HG02970 (cell line): ENCODE data around the gene SGSM2.
A peak's percentile ranks its signal among the peaks of the same experiment; 100 is the strongest.

Experiments
- ATAC-seq: cut with Tn5 transposase; IDR thresholded peaks from one replicate; pipeline ENCODE4 v1.9.1; 2021; ENCODE audit warnings: mild to moderate bottlenecking, moderate library complexity, moderate number of reproducible peaks; ENCODE audit not compliant: unreplicated experiment, low FRiP score

The SGSM2 gene

DNA sequence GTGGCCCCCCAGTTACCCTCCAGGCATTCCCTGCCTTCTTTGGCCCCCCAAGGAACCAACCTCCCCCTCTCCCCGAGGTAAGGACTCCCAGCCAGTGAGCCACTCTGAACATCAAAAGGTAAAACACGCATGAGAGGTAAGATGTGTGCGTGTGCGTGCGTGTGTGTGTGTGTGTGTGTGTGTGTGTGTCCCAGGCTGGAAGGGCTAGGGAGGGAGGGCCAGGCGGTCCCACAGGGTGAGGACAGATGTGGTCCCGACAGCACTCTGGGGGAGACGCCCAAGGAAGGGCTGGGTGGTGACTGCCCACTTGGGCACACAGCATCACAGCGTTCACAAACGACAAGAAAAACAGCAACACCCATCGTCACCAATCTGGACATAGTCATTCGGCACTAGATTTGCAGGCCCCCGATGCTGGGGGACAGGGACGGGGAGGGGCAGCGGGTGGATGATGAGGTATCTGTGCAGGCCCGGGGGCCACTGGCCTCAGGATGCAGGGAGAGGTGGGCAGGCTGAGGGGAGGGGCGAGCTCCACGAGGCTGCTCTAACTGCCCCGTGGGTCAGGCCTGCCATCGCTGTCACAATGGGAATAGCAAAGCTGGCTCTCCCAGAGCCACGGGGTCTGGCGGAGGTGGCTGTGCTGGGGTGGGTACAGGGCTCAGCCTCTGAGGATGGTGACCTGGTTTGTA lies 47.3 kb downstream of the SGSM2 start:
- ATAC-seq = no peak

DNA sequence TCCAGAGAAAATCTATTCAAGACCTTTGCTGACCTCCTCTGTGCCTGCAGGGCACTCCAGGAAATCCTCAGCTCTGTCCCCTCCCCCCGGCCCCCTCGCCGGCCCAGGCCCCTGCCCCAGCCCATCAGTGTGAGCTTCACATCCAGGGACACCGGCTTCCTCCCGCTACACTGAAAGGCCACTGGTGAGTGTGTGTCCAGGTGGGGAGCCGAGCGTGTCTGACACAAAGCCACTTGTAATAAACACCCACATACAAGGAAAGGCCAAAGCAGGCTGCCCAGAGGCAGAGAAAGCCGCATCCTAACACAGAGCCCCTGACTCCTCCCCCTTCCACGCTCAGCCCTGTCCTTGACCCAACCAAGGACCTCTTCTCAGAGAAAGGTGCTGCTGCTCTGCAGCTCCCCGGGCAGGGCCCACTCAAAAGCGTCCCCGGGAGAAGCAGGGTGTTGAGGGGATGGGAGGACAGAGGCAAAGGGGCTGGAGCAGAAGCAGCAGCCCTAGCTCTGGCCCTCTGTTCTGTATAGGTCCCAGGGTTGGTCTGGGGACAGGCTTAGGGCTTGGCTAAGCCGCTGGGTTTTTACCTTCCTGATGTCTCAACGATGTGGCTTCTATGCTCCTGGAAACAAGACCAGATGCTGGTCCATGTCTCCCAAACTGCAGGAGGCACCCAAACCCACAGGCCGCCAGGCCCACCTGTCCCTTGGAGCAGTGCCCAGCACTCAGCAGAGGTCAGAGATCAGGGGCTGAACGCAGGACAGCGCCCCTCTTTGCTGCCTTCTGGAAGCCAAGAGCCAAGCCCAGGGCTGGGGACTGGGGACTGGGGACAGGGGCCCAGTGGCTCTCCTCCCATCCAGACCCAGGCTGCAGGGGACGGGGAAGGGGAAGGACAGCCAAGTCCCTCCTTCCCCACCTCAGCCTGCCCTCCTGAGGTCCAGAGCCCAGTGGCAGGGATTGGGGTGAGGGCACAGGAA lies 48.2 kb downstream of the SGSM2 start:
- ATAC-seq = no peak

DNA sequence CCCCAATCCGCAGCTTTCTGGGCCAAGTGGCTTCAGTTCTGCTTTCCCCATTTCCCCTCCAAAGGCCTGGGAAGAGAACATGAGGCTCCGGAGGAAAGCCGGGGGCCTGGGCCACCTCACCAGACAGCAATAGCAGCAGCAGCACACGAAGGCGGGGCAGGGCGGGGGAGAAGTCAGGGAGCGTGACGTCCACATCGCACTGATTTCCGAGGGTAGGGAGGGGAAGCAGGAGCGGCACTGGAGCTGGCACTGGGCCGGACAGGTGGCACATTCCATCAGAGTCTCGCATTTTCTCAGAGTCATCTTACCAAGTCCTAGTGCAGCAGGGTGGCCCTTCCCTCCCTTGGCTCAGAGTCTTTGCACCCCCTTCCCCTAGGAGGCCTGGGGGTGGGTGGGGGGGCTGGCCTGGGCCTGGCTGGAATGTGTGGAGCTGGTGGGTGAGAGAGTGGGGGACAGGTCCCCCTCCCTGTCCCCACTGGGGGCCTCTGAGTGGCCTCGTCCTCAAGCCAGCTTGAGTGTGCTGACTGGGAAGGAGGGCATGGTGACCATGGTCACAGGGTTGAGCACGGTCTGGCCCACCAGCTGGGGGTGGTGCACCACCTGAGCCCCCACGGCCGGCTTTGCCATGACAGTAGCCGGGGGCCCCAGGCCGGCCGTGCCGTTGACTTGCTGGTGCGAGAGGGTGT lies 49.2 kb downstream of the SGSM2 start:
- no peak for ATAC-seq

DNA sequence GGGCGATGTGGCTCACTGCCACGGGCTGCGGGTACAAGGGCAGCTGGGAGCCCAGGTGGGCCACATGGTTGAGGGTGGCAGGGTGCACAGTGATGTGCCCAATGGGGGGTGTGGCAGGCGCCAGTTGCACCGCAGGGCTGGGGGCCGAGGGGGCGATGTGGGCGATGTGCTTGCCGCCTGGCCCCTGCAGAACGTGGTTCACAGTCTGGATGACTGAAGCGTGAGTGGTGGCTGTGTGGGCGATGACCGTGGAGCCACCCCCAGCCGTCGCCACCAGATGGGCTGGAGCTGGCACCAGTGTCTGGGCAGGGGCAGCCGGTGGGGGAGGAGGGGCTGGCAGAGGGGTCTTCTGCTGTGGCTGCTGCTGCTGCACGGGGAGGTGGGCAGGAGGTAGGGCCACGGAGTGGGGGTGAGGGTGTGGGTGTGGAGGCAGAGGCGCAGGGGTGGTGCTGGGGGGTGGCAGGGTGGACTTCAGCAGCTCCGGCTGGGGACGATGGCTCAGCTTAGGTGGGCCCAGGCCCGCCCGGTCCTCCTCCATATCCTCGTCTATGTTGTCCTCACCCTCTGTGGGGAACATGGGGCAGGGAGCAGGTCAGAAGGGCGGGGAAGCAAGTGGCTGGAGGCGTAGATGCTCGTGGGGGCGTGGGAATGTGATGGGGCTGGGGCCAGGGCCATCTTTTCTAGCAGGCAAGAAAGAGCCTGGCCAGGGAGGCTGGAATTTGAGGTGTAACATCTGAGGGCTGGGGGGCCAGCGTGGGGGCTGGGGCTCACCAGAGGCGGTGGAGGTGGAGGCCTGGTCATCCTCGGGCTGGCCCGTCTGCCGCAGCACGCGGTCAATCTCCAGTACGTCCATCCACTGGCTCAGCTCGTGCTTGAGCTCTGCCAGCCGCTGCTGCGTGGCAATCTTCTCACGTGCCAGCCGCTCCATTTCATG lies 50.1 kb downstream of the SGSM2 start:
- ATAC-seq = no peak

DNA sequence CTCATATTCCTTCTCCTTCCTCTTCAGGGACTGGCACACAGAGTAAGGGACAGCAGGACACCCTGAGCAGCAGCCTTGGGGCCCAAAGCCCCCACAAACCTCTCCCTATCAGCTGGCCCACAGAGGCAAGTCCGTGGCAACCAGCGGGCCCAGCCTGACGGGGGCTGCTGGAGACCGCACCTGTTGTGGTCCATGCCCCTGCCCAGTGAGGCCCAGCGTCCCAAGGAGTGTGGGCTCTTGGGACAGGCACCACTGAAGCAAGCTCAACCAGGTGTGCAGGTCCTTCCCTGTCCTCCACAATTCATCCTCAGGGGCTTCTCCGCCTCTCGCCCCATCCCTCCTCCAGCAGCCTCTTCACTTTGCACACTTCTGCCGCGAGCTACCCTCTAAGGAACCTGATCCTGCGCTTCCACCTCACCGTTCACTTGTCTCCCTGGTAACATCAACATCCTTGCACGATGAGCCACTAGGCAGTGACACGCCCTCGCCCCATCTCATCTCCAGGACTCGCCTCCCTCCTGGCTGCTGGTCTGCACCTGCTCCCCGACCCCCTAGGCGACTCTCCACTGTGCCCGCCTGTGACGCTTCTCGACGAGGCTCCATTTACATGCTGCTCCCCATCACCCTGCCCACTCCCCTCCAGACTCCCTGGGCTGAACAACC lies 50.9 kb downstream of the SGSM2 start:
- ATAC-seq = no peak

DNA sequence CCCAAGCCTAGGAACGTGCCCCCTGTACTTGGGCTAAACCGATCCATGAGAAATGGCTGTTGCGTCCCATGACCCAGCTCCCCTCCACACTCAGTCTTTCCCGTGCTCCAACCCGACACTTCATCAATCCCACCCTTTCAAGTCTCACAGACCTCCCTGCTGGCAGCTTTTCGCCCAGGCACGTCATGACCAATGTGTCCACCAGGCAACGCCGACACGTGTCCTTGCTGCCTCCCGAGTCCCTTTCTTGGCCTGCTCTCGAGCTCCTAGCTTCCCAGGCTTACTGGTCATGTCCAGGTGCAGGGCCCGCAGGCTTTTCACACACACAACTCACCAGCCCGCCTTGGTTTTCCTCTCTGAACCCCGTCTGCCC lies 51.4 kb downstream of the SGSM2 start:
- no peak for ATAC-seq

DNA sequence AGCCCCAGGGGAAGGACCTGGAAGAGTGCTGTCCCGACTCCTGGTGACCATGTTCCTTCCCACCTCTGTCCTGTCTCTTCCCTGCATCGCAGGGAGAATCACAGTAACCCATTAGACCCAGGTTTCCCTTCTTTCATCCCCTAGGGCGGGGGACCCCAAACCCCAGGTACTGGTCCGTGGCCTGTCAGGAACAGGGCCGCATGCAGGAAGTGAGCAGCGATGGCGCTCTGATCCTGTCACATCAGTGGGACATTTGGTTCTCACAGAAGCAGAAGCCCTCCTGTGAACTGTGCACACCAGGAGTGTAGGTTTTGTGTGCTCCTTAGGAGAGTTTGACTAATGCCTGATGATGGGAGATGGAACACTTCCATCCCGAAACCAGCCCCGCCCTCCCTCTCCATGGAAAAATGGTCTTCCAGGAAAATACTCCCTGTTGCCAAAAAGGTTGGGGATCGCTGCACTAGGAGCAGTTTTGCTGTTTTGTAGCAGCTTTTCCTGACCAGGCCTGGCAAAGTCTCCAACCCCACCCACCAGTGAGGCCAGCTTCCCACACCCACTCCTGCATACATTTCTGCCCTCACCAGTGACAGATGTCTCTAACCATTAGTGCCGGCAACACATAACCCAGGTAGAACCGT lies 53.0 kb downstream of the SGSM2 start:
- ATAC-seq = no peak

DNA sequence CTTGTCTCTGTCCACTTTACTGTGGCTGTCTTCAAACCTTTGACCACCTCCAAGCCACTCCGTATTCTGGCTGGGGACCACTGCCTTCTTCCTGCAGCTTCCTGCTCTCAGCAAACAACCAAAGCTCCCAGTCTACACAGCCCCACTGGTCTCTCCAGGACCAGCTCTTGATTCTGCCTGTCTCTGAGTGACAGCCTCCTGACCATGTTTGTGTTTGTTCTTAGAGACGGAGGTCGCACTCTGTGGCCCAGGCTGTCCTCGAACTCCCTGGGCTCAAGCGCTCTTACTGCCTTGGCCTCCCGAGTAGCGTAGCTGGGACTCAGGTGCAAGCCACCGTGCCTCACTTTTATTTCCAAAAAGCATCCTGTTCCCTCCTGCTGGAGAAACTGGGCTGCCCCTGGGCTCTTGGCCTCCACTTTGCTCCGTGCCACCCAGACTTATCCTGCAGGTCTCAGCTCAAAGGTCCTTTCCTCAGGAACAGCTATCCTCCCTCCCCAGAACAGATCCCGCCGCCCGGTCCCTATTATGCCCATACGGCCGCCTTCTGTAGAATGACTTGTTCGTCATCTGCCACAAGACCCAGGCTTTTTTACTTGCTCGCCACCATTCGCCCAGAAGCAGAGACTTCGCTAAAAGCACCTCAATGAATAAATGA lies 54.4 kb downstream of the SGSM2 start:
- no peak for ATAC-seq

DNA sequence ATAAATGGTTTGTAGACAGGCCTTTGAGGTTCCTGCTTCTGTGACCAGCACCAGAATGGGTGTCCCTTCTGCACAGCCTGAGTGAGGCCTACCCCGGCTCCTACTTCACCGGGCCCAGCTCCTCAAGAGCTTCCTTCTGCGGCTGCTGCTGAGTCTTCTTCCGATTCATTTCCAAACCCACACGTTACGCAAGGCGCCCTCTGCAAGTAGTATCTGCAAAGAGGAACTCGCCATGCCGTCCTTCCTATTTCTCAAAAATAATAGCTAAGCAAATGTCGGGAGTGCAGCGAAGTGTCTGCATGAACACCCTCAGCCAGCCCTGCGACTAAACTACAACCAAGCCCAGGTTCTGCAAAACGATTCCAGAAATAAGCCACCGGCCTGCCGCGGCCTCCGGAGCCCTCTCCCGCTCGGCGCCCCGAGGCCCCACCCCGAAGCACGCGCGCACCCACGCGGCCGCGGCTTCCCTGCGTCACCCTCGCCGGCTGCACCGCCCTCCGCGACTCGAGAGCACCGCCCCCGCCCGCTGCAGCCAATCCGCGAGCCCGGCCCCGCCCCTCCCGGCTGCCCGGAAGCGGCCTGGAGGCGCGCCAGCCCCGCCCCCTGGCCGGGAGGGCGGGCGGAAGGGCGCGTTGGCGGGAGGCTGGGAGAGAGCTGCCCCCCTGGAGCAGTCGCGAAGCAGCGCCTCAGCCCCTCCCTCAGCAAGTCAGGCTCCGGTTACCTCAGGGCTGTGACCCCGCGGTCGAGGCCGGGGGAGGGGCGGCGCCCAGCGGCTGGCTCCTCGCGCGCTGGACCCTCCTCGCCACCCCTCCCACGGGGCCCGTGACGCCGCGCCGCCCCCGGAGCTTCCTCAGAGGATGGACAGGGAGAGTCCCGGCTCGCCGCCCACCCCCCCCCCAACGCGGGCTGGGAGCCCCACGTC lies 55.2 kb downstream of the SGSM2 start:
- peak; percentile 47 for ATAC-seq

DNA sequence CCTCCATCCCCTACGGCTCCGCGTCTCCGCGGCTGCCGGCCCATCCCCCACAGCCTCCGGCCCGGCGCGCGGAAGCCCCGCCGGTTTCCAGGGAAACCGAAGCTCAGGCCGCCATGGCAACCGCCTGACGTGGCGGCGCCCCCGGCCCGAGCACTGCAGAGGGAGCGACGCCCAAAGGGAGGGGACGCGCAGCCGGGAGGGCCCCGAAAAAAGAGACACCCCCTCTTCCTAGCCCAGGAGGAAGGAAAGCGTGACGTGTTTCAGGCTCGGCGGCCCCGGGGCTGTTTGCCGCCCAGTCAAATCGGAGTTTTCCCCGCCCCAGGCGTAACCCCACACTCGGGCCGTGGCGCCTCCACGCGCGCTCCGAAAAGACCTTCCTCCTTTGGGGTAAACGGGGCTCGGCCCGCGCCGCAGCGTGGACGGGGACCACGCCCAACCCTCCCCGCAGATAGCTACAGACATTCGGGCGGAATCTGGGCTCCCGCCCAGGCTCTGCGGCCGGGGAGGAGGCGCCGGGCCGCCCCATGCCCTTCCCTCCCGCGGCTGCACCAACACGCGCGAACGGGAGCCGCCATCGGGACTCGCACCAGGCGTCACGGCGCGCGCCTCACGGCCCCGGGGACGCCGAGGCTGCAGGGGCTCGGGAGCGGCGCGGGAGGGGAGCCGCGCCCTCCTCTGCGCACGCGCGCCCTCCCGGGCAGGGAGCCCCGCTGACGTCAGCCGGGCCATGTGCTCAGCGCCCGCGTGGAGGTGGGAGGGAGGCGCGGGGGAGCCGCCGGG lies 56.1 kb downstream of the SGSM2 start:
- peak; percentile 37 for ATAC-seq

DNA sequence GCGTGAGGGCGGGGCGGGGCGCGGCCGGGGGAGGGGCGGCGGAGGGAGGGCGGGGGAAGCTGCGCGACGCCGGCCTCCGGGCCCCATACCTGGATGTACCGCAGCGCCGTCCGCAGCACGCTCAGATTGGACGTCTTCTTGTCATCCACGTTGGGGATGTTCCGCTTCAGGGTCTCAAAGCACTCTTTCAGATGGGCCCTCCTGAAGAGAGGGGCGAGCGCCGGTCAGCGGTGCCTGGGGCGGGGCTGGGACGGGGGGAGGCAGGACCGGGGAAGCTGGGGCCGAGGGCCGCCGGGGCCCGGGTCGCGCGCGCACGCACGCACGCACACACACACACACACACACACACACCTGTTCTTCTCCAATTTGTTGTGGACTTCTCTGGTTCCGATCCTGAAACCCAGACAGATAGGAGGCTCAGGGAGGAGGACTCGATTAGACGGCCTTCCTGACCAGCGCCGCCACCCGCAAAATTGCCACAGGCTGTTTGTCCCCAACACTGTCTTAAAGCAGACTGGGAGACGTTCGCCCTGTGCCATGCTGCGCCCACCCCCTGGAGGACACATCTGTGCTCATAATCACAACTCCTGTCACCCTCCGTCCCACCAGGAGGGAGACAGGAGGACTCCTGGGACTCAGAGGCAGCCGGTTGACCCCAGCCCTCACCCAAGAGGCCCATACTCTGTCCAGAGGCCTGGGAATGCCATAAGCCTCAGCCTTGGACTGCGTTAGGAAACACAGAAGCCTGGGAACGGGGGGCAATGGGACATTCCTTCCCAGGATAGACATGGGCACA lies 56.9 kb downstream of the SGSM2 start:
- ATAC-seq = peak; percentile 5

DNA sequence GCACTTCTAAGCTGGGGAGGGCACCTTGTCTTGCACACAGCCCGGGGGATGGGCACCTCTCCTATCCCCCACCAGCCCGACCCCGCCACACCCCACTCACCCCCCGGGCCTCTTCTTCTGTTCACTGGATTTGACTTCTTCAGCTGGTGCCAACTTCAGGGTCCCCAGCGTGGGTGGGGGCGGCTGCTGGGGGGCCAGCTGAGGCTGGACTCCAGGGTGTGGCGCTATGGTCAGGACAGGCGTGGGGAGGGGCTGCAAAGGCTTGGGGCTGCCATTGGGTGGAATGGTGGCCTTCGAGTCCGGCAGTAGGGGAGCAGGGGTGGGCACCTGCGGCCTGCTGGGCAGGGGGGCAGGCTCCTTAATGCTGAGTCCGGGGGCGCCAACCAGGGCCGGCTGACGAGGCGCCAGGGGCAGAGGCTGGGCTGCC lies 57.5 kb downstream of the SGSM2 start:
- no peak for ATAC-seq

DNA sequence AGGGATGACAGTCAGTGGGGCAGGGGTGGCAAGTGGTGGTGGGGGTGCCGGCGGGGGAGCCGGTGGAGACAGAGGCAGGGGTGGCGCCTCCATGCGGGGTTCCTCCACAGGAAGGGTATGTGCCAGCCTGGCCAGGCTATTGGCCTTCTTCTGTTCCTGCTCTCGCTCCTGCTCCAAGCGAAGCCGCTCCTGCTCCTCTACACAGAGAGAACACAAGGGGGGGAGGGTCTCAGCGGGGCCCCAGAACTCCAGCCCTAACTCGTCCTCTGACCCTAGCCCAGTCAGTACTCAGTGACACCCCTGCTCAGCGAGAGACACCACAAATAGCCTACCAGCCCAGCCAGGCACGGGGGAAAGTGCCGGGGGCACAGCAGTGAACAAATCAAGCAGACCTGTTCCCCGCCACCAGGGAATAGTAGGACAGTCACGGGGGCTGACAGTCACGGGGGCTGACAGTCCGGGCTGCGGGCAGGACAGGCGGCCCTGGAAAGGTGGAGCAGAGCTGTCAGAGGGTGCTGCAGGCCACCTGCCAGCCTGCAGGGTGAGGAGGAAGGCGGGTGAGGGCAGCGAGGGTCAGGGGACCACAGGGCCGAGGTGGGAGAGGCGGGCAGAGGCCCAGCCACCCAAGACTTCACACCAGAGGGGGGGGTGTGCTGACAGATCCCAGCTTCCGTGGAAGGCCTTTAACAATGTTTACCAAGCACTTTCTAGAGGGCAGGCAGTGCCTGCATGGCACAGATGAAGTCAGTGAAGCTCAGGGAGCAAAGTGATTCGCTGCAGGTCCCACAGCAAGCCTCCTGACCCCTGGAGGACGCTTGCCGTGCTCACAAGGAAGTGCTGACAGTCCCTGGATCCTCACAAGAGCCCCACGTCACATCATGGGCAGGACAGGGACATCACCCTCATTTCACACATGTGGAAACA lies 58.2 kb downstream of the SGSM2 start:
- no peak for ATAC-seq

DNA sequence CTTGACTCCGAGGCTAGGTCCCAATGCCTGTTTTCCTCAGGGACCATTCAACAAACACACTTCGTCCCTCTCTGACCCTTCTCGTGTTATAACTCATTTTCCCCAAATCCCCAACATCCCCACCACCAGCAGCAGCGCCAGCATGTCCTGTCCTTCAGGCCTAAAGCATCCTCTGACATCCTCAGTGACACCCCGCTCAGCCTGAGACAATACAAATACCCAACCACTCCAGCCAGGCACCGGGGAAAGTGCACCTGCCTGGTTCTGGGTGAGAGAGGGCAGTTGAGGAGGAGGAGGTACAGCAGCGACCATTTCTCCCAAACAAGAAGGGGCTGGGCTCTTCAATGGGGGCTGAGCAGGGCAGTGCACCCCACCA lies 58.9 kb downstream of the SGSM2 start:
- ATAC-seq = no peak
